Progenitor cell of endocrine pancreas (in vitro differentiated cells): ENCODE measurements around the gene NRXN3. TPM values are rescaled to one million over a fixed set of nuclear protein-coding genes. Genes with fewer than 3 reads are reported as not detected.

ENCODE experiments used
- DNase-seq: peaks from one replicate; pipeline ENCODE4 v3.0.0; 2021; ENCODE audit warnings: low spot score; ENCODE audit not compliant: unreplicated experiment
- H3K27ac Mint-ChIP-seq: 2 replicates; pipeline ENCODE4 v1.8.0; 2021; ENCODE audit warnings: mild to moderate bottlenecking, moderate library complexity, mixed read lengths
- H3K27me3 Mint-ChIP-seq: 2 replicates; pipeline ENCODE4 v1.8.0; 2021; ENCODE audit warnings: mixed read lengths
- H3K36me3 Mint-ChIP-seq: 2 replicates; pipeline ENCODE4 v1.8.0; 2022; ENCODE audit warnings: mixed read lengths; ENCODE audit not compliant: insufficient read depth
- H3K4me1 Mint-ChIP-seq: 2 replicates; pipeline ENCODE4 v1.8.0; 2021; ENCODE audit warnings: low read depth, mixed read lengths
- H3K4me3 Mint-ChIP-seq: 2 replicates; pipeline ENCODE4 v1.8.0; 2021; ENCODE audit warnings: low read depth, mild to moderate bottlenecking, moderate library complexity, mixed read lengths
- H3K9me3 Mint-ChIP-seq: 2 replicates; pipeline ENCODE4 v1.8.0; 2021; ENCODE audit warnings: low read depth, mixed read lengths
- total RNA-seq: library from RNA; stranded (reverse); gene quantifications from 2 replicates; pipeline ENCODE4 v1.2.1, GENCODE V29; 2021
- TF ChIP-seq, protein P1 (sequence below): fragments of 200-600 bp; sonication (generic); IDR thresholded peaks from one replicate; pipeline ENCODE4 v1.5.0; 2021; ENCODE audit warnings: antibody characterized with exemption, mild to moderate bottlenecking; ENCODE audit not compliant: unreplicated experiment

The NRXN3 gene
- total RNA-seq, 1 donor from 2014 or later = 22.1 TPM

GRCh38 chr14:78873581-78873980 lies 703.4 kb downstream of the NRXN3 start:
- no peaks in the 10 kb centered on the region for H3K9me3 Mint-ChIP-seq
- no peak for DNase-seq
- TF ChIP-seq, protein P1, sequence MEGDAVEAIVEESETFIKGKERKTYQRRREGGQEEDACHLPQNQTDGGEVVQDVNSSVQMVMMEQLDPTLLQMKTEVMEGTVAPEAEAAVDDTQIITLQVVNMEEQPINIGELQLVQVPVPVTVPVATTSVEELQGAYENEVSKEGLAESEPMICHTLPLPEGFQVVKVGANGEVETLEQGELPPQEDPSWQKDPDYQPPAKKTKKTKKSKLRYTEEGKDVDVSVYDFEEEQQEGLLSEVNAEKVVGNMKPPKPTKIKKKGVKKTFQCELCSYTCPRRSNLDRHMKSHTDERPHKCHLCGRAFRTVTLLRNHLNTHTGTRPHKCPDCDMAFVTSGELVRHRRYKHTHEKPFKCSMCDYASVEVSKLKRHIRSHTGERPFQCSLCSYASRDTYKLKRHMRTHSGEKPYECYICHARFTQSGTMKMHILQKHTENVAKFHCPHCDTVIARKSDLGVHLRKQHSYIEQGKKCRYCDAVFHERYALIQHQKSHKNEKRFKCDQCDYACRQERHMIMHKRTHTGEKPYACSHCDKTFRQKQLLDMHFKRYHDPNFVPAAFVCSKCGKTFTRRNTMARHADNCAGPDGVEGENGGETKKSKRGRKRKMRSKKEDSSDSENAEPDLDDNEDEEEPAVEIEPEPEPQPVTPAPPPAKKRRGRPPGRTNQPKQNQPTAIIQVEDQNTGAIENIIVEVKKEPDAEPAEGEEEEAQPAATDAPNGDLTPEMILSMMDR = no peak
- H3K36me3 Mint-ChIP-seq = no peaks in the 10 kb centered on the region
- peaks cover 4% of the 10 kb centered on the region for H3K27me3 Mint-ChIP-seq
- H3K4me1 Mint-ChIP-seq = no peaks in the 10 kb centered on the region
- H3K27ac Mint-ChIP-seq = no peak overlapping the region
- no peak overlapping the region for H3K4me3 Mint-ChIP-seq

DNA sequence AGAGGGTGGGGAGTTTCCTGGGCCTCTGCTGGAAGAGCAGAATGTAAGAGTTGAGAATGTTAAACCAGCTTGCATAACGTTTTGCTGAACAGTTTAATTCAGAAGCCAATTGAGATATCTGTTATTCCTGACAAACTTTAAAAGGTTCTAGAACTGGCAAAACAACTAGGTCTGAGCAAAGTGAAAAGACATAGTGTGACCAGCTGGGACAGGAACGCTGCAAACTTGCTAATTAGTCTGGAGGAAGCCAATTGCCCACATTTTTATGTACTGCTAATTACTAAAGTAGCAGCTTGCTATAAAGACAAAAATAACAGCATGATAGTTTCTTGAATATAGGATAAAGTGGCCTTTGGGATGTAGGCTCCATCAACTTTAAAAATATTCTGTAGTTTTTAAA lies 704.9 kb downstream of the NRXN3 start:
- no peak for DNase-seq
- TF ChIP-seq, protein P1 = no peak
- no peak overlapping the region for H3K4me3 Mint-ChIP-seq
- H3K9me3 Mint-ChIP-seq = no peaks in the 10 kb centered on the region
- H3K36me3 Mint-ChIP-seq = no peaks in the 10 kb centered on the region
- H3K4me1 Mint-ChIP-seq = no peaks in the 10 kb centered on the region
- no peak overlapping the region for H3K27ac Mint-ChIP-seq
- peaks cover 4% of the 10 kb centered on the region for H3K27me3 Mint-ChIP-seq

DNA sequence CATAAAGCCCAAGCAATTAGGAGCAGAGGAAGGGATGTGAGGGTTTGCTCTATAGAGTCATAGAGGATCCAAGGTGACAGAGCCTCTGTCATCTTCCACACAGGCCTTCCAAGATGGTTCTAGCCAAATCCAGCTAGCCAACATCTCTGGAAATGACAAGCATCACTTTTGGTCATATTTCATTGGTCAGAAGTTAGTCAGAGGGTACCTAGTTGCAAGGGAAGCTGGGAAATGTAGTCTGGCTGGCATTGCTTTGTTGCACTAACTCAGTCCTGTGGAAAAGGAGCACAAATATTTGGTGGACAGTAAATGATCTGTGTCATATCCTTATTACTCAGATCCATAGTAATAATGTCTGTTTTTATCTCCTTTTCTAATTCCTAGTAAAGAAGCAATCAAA lies 715.7 kb downstream of the NRXN3 start:
- H3K4me3 Mint-ChIP-seq = no peak overlapping the region
- TF ChIP-seq, protein P1 = no peak
- H3K27ac Mint-ChIP-seq = no peak overlapping the region
- H3K36me3 Mint-ChIP-seq = no peaks in the 10 kb centered on the region
- no peak for DNase-seq
- H3K9me3 Mint-ChIP-seq = peaks cover 9% of the 10 kb centered on the region
- no peaks in the 10 kb centered on the region for H3K4me1 Mint-ChIP-seq
- H3K27me3 Mint-ChIP-seq = no peaks in the 10 kb centered on the region

DNA sequence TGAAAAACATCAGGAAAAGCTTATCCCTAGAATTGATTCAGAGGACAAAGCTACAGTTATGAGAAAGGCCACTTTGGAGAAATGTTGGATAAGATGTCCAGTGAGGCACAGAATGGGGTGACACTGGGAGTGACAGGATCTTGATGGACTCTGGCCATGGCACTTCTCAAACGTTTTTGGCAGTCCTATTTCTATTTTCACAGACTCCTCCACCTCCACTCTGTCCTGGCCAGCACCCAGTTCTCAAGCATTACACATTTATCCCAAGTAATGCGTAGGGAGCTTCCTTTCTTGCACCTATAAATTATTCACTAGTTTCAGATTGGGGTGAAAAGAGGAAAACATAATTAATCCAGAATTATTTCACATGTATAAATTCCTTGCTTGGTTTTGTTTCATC lies 727.3 kb downstream of the NRXN3 start:
- Mint-ChIP-seq H3K36me3 (no peaks in the 10 kb centered on the region), H3K27ac (no peak overlapping the region), H3K4me3 (no peak overlapping the region), H3K4me1 (peaks cover 3% of the 10 kb centered on the region), H3K9me3 (no peaks in the 10 kb centered on the region), H3K27me3 (peaks cover 5% of the 10 kb centered on the region)
- TF ChIP-seq, protein P1 = no peak
- no peak for DNase-seq

GRCh38 chr14:78902010-78902623 lies 731.9 kb downstream of the NRXN3 start:
- peak; percentile 18 for DNase-seq
- TF ChIP-seq, protein P1 = peak; percentile 88
- Mint-ChIP-seq H3K27ac (no peak overlapping the region), H3K9me3 (no peaks in the 10 kb centered on the region), H3K36me3 (no peaks in the 10 kb centered on the region), H3K4me1 (no peaks in the 10 kb centered on the region), H3K27me3 (peaks cover 2% of the 10 kb centered on the region), H3K4me3 (no peak overlapping the region)
